Measurements from ENCODE around the gene PPM1K. TPM values are rescaled to one million over a fixed set of nuclear protein-coding genes. Genes with fewer than 3 reads are reported as not detected.

PPM1K gene
- polyA plus RNA-seq, 1 donor from 2014 or later, result 177 TPM

- Histone ChIP-seq H3K79me2 (replicated peaks; ENCODE audit: insufficient read depth, low read length) (no peaks in the 10 kb centered on the region), H2AFZ (ENCODE audit: low read depth, low read length) (no peak overlapping the region), H3K9me2 (ENCODE audit: insufficient read depth, low read length) (no peaks in the 10 kb centered on the region), H3K9me3 (ENCODE audit: low read length) (no peaks in the 10 kb centered on the region), H3K36me3 (ENCODE audit: insufficient read depth, low read length) (no peaks in the 10 kb centered on the region), H3K27me3 (ENCODE audit: insufficient read depth, low read depth, low read length) (no peaks in the 10 kb centered on the region), H3K9ac (ENCODE audit: low read length) (no peak overlapping the region), H4K20me1 (ENCODE audit: insufficient read depth) (no peaks in the 10 kb centered on the region), H3K27ac (ENCODE audit: low read length) (no peak overlapping the region), H3K4me3 (ENCODE audit: low read length) (no peak overlapping the region), H3F3A (ENCODE audit: insufficient read depth, low read length, poor library complexity, severe bottlenecking) (no peaks in the 10 kb centered on the region), H3K4me2 (ENCODE audit: low read length) (no peak overlapping the region)
- TF ChIP-seq, protein P1, sequence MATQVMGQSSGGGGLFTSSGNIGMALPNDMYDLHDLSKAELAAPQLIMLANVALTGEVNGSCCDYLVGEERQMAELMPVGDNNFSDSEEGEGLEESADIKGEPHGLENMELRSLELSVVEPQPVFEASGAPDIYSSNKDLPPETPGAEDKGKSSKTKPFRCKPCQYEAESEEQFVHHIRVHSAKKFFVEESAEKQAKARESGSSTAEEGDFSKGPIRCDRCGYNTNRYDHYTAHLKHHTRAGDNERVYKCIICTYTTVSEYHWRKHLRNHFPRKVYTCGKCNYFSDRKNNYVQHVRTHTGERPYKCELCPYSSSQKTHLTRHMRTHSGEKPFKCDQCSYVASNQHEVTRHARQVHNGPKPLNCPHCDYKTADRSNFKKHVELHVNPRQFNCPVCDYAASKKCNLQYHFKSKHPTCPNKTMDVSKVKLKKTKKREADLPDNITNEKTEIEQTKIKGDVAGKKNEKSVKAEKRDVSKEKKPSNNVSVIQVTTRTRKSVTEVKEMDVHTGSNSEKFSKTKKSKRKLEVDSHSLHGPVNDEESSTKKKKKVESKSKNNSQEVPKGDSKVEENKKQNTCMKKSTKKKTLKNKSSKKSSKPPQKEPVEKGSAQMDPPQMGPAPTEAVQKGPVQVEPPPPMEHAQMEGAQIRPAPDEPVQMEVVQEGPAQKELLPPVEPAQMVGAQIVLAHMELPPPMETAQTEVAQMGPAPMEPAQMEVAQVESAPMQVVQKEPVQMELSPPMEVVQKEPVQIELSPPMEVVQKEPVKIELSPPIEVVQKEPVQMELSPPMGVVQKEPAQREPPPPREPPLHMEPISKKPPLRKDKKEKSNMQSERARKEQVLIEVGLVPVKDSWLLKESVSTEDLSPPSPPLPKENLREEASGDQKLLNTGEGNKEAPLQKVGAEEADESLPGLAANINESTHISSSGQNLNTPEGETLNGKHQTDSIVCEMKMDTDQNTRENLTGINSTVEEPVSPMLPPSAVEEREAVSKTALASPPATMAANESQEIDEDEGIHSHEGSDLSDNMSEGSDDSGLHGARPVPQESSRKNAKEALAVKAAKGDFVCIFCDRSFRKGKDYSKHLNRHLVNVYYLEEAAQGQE (IDR thresholded peaks at IDR 0.05; ENCODE audit: borderline replicate concordance), result no peak
- TF ChIP-seq EZH2 (IDR thresholded peaks at IDR 0.05; ENCODE audit: borderline replicate concordance, insufficient read depth, low read length, poor library complexity, severe bottlenecking) (no peak), CTCF (IDR thresholded peaks at IDR 0.05; ENCODE audit: poor library complexity, severe bottlenecking) (no peak), EP300 (conservative IDR thresholded peaks at IDR 0.05; ENCODE audit: poor library complexity, severe bottlenecking) (no peak), POLR2AphosphoS5 (IDR thresholded peaks at IDR 0.05) (no peak), TAF1 (IDR thresholded peaks at IDR 0.05; ENCODE audit: low read depth) (no peak), RAD21 (conservative IDR thresholded peaks at IDR 0.05) (no peak), SMC3 (conservative IDR thresholded peaks at IDR 0.05; ENCODE audit: poor library complexity) (no peak), MXI1 (conservative IDR thresholded peaks at IDR 0.05; ENCODE audit: poor library complexity, severe bottlenecking) (no peak)
Measured at GRCh38 chr4:88320224-88320779, 35.9 kb upstream of the PPM1K start.

- Histone ChIP-seq H3K9me3 (ENCODE audit: low read length) (no peaks in the 10 kb centered on the region), H3K36me3 (ENCODE audit: insufficient read depth, low read length) (no peaks in the 10 kb centered on the region), H3K4me3 (ENCODE audit: low read length) (no peak overlapping the region), H3K27me3 (ENCODE audit: insufficient read depth, low read depth, low read length) (no peaks in the 10 kb centered on the region), H3K4me2 (ENCODE audit: low read length) (no peak overlapping the region), H3F3A (ENCODE audit: insufficient read depth, low read length, poor library complexity, severe bottlenecking) (no peaks in the 10 kb centered on the region), H3K27ac (ENCODE audit: low read length) (no peak overlapping the region), H3K79me2 (replicated peaks; ENCODE audit: insufficient read depth, low read length) (no peaks in the 10 kb centered on the region), H3K9me2 (ENCODE audit: insufficient read depth, low read length) (no peaks in the 10 kb centered on the region), H4K20me1 (ENCODE audit: insufficient read depth) (no peaks in the 10 kb centered on the region), H3K9ac (ENCODE audit: low read length) (no peak overlapping the region), H2AFZ (ENCODE audit: low read depth, low read length) (no peak overlapping the region)
- TF ChIP-seq EP300 (conservative IDR thresholded peaks at IDR 0.05; ENCODE audit: poor library complexity, severe bottlenecking) (no peak), TAF1 (IDR thresholded peaks at IDR 0.05; ENCODE audit: low read depth) (no peak)
- TF ChIP-seq, protein P1 (IDR thresholded peaks at IDR 0.05; ENCODE audit: borderline replicate concordance), result no peak
Measured at GRCh38 chr4:88318751-88319350, 34.5 kb upstream of the PPM1K start.
